T-helper 1 cell treated with Interleukin-12 subunit alpha and Interleukin-12 subunit beta and Interleukin-4 antibody, amounts not matched to agents 30 ng/mL and 1 ng/mL, for 36 hours (primary cell): ENCODE data around the gene ITGAL. TPM values are rescaled to one million over a fixed set of nuclear protein-coding genes. Genes with fewer than 3 reads are reported as not detected.
"Not testable (repeated sequence)": the region's sequence is repeated elsewhere in the genome, so short reads cannot be mapped to it uniquely, and the experiment has no call there.

Experiments used
- intact Hi-C: fragments of 100-400 bp; cut with micrococcal nuclease; formaldehyde crosslinking; loops from one replicate; pipeline ENCODE4 v1.15.1; 2024
- total RNA-seq: library from RNA; stranded (reverse); gene quantifications from 2 replicates; pipeline ENCODE4 v1.2.3, GENCODE V29; 2022

The ITGAL gene
- total RNA-seq, 1 donor from 2014 or later: 660 TPM

DNA sequence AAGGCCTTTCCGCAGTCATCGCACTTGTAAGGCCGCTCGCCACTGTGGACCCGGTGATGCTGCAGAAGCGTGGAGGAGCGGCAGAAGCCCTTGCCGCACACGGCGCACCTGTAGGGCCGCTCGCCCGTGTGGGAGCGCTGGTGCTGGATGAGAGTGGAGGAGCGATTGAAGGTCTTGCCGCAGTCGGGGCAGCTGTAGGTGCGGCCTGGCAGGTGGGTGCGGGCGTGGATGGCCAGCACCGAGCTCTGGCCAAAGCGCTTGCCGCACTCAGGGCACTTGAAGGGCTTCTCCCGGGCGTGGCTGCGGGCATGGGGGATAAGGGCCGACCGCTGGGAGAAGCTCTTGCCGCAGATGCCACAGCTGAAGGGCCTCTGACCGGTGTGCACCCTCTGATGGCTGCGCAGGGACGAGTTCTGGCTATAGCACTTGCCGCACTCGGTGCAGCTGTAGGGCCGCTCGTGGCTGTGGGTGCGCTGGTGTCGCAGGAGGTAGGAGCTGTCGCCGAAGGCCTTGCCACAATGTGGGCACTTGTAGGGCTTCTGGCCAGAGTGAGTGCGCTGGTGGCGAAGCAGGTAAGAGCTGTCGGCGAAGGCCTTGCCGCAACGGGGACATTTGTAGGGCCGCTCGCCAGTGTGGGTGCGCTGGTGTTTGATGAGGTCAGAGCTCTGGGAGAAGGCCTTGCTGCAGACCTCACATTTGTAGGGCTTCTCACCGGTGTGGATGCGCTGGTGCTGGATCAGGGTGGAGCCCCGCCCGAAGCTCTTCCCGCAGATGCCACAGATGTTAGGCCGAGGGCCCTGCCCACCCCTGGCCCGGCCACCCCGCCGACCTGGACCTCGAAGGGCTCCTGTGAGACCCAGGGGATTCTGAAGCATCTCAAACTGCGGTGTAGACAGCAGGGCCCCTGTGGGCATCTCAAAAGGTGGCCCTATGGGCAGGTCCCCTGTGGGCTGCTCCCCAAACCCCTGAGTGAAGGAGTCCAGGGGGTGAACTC, 52.3 kb downstream of the ITGAL start:
- intact Hi-C loops: loop anchor here (5.0 kb wide), 1 partner anchor 87 kb away; the partner anchor contains the start of gene ZNF689

DNA sequence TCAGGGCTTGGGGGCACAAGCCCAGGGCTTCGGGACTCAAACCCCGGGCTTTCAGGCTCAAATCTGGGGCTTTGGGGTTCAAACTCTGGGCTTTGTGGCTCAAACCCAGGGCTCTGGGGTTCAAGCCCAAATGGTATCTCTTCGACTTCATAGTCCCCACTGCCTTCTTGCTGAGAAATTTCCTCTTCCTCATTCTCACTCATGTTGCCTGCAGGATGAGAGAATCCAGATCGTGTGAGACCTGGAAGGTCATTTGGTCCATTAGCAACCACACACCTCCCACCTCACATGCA, 53.2 kb downstream of the ITGAL start:
- intact Hi-C loops: loop anchor here (2.0 to 5.0 kb wide), 6 partner anchors 53 to 173 kb away; partner anchors contain the start of genes FBRS, ITGAL, PRR14 and SRCAP

- intact Hi-C loops: loop anchor here (2.0 to 5.0 kb wide), 6 partner anchors 53 to 173 kb away; partner anchors contain the start of genes FBRS, ITGAL, PRR14 and SRCAP
Measured at GRCh38 chr16:30526137-30526822, 53.7 kb downstream of the ITGAL start, which contains the start of gene ZNF768. Gene ZNF768 (minus strand): TSS chr16:30526566. CDS start chr16:30526413, 153 bp downstream.

DNA sequence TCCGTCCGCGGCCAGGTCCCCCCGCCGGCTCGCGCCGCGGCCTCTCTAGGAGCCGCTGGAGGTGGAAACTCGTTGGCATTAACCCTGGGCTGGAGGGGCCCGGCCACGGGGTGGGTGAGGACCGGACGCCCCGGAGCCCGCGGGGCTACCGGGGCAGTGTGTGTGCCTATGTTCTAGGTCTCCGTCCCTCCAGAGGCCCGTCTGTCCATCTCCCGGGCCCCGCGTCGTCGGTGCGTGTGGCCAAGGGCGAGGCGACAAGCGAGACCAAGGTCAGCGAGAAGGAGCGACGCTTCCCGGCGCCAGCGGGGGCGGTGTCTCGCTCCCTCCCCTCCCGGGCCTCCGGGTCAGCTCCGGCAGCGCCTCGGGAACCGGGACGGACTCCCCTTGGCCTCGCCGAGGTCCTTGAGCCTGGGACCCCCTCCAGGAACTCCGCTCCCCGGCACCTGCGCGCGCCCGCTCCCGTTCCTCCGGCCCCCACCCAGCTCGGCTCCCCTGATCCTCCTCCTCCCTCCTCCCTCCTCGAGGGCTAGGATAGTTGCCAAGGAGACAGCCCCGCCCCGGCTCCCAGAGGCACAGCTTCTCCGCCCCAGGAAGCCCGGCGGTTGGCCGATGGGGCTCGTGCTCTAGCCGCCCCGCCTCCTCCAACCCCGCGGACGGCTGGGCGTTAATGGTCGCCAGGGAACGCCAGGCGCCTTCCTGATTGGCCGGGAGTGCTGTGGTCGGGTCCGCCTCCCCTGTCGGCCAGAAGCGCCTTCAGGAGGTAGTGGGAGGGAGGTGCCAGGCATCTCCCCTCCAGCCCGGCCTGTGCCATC, 54.5 kb downstream of the ITGAL start:
- intact Hi-C loops: loop anchor here (1.0 to 5.0 kb wide), 14 partner anchors 8 to 193 kb away; partner anchors contain the start of genes DCTPP1, FBRS, ITGAL and PRR14

GRCh38 chr16:30527635-30528178, 55.2 kb downstream of the ITGAL start:
- intact Hi-C loops: loop anchor here (1.0 to 5.0 kb wide), 14 partner anchors 8 to 193 kb away; partner anchors contain the start of genes DCTPP1, FBRS, ITGAL and PRR14

GRCh38 chr16:30528799-30529457, 56.4 kb downstream of the ITGAL start:
- intact Hi-C loops: loop anchor here (5.0 kb wide), 1 partner anchor 83 kb away; the partner anchor contains the start of gene ZNF689

GRCh38 chr16:30530163-30531037, 57.9 kb downstream of the ITGAL start:
- intact Hi-C loops: no loop called here

- intact Hi-C loops: no loop called here
Measured at GRCh38 chr16:30532285-30533145, 60.0 kb downstream of the ITGAL start.

- intact Hi-C loops: no loop called here
Measured at GRCh38 chr16:30533146-30533522, 60.6 kb downstream of the ITGAL start.

GRCh38 chr16:30533748-30534367, 61.3 kb downstream of the ITGAL start:
- intact Hi-C loops: loop anchor here (1.0 to 2.0 kb wide), 3 partner anchors 124 to 214 kb away; partner anchors contain the start of genes FBRS, PHKG2 and SRCAP

DNA sequence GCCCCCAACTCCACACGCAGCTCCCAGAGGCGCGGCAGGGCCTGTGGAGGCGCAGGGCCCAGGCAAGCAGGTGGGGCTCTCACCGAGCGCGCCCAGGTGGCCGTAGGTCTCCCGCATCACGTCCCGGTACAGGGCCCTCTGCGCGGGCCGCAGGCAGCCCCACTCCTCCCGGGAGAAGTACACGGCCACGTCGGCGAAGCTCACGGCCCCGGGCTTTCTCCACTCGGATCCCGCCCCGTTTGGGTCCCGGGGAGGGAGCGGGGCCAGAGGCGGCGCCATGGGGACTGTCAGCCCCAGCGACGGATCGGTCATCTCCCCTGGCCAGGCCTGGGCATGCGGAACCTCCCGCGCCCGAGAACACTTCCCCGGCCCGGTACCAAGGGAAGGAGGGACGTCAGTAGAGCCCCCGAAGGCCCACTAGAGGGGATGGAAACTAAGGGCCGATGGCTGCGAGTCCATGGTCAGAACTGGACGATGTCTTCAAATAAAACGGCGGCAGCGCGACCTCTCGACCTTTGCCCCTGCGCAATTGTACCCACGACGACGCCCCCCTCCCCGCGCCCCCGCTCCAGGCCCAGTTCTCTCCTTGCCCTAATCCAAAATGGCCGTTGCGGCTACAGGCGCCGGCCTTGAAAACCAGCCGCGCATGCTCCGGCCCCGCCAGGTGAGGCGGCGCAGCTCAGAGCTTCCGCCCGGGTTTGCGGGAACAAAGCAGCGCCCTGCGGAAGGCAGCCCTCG, 62.0 kb downstream of the ITGAL start, which contains the start of gene ZNF747:
Gene ZNF747 (minus strand): TSS at position 491 of the 738 bp plus-strand sequence. CDS start 179 bp downstream, at position 312.
- intact Hi-C loops: loop anchor here (1.0 to 2.0 kb wide), 12 partner anchors 7 to 214 kb away; partner anchors contain the start of genes DCTPP1, FBRS, ITGAL and PHKG2

DNA sequence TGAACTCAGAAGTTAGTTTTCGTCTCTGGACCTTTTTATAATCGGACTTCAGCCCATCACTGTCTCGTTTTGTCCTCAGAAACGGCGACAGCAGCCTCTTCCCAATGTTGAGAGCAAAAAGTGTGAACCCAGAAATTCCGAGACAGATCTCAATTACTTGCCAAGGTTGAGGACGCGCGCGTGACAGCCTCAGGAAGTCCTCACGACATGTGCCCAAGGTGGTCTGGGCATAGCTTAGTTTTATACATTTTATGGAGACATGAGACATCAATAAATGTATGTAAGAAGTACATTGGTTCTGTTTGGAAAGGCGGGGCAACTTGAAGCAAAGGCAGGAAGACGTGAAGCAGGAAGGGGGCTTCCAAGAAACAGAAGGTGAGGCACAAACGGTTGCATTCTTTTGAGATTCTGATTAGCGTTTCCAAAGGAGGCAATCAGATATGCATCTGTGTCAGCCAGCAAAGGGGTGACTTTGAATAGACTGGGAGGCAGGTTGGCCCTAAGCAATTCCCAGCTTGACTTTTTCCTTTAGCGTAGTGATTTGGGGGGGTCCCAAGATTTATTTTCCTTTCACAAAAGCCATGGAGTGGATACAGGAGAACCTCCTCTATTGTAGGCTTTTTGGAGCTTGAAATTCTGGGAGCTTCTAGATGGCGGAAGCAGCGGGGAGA, 62.7 kb downstream of the ITGAL start:
- intact Hi-C loops: loop anchor here (1.0 to 2.0 kb wide), 10 partner anchors 8 to 164 kb away; partner anchors contain the start of genes DCTPP1, ITGAL, SRCAP and ZNF764

GRCh38 chr16:30535777-30536190, 63.2 kb downstream of the ITGAL start:
- intact Hi-C loops: loop anchor here (1.0 to 2.0 kb wide), 10 partner anchors 8 to 163 kb away; partner anchors contain the start of genes DCTPP1, ITGAL, SRCAP and ZNF764

DNA sequence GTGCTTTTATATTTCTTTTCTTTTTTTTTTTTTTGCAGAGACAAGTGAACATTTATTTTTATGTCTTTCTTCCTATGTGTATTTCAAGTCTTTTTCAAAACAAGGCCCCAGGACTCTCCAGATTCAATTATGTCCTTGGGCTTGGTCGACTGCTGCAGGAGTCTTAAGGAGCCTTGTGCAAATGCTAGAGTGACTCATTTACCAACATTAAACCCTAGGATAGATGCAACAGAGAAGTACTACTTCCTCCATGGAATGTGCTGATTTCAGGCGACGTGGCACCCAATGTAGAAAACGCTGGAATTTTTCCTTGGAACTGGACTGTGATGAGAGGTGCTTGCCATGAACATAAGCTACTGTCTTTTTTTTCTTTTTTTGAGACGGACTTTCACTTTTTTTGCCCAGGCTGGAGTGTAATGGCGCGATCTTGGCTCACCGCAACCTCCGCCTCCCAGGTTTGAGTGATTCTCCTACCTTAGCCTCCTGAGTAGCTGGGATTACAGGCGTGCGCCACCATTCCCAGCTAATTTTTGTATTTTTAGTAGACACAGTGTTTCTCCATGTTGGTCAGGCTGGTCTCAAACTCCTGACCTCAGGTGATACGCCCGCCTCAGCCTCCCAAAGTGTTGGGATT, 64.0 kb downstream of the ITGAL start:
- intact Hi-C loops: not testable (repeated sequence)
